Testis (tissue), 3 donors: Measurements from ENCODE around the gene PFKP. TPM values are rescaled to one million over a fixed set of nuclear protein-coding genes. Genes with fewer than 3 reads are reported as not detected.

Experiments used
- DNase-seq: peaks from one replicate; pipeline ENCODE4 v3.0.0-alpha.2; 2019
- H3K27ac ChIP-seq, 2 donors: fragments of 200-600 bp; sonication (generic); one replicate each; pipeline ENCODE4 v1.5.1; 2019
- H3K27me3 ChIP-seq: fragments of 200-600 bp; sonication (generic); one replicate; pipeline ENCODE4 v1.5.1; 2019
- H3K36me3 ChIP-seq: fragments of 200-600 bp; sonication (generic); one replicate; pipeline ENCODE4 v1.5.1; 2017; ENCODE audit warnings: low read depth; ENCODE audit errors: missing control alignments
- H3K4me1 ChIP-seq: fragments of 200-600 bp; sonication (generic); one replicate; pipeline ENCODE4 v1.5.1; 2019
- H3K4me3 ChIP-seq, 2 donors: fragments of 200-600 bp; sonication (generic); one replicate each; pipeline ENCODE4 v1.5.1; 2017 to 2019
- H3K9me3 ChIP-seq: fragments of 200-600 bp; sonication (generic); one replicate; pipeline ENCODE4 v1.5.1; 2017
- POLR2A ChIP-seq: fragments of 450-650 bp; IDR thresholded peaks from one replicate; pipeline ENCODE4 v1.6.1; 2017; ENCODE audit warnings: antibody characterized with exemption, mild to moderate bottlenecking, moderate library complexity
- WGBS, 2 donors: methylation state at CpG; one replicate each; pipeline ENCODE4 v1.1.5; 2018; 5-methylcytosine and 5-hydroxymethylcytosine counted together
- intact Hi-C: fragments of 100-400 bp; cut with DNase I; formaldehyde crosslinking; loops from one replicate; pipeline ENCODE4 v1.15.1; 2023; ENCODE audit warnings: low total_unique reads
- polyA plus RNA-seq: library from polyadenylated mRNA; stranded (reverse); fragments of 350-450 nt; fragmentation: Illumina TruSeq; extraction: RNeasy Lipid Tissue Mini Kit (QIAGEN cat#74804); gene quantifications from one replicate; pipeline ENCODE4 v1.2.3, GENCODE V29; 2014; ENCODE audit warnings: low read depth, low replicate concordance; ENCODE audit not compliant: insufficient read depth
- total RNA-seq, 2 donors: library from RNA; depleted of rRNA; stranded (reverse); fragments of >200 nt; gene quantifications; one replicate each; pipeline ENCODE4 v1.2.3, GENCODE V29; 2016
- TF ChIP-seq, protein P1 (sequence below), 3 experiments: fragments of 450-650 bp in 2 of 3; fragments of 200-600 bp in 1 of 3; sonication (generic) in 1 of 3; IDR thresholded peaks; one replicate each; pipeline ENCODE4 v1.5.1; 2016 to 2019; ENCODE audit warnings: antibody characterized with exemption in 3 of 3, mild to moderate bottlenecking in 2 of 3, moderate library complexity in 1 of 3

Gene PFKP
- total and polyA plus RNA-seq, 3 donors from 2014 or later, result 134 to 447 (median 186) TPM

DNA sequence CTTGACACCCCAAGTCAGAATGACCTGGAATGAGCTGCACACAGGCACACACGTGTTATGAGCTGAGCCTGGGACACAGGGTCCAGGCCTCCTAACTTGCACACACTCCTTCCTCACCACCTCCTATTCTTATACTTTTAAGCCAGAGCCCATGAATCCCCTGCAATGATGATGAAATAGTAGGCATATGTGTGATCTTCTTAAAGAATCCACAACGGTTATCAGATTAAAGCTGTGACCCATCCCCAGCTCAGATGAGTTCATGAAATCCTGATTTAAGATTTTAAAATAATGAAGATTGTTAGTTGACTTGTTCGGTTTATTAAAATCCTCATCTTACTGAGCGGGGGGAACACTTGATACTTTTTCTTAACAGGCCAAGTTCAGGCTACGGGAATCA, 66.6 kb downstream of the PFKP start:
- no peak for DNase-seq
- H3K4me3 ChIP-seq, result no peak overlapping the region
- TF ChIP-seq POLR2A, result no peak
- TF ChIP-seq, protein P1, sequence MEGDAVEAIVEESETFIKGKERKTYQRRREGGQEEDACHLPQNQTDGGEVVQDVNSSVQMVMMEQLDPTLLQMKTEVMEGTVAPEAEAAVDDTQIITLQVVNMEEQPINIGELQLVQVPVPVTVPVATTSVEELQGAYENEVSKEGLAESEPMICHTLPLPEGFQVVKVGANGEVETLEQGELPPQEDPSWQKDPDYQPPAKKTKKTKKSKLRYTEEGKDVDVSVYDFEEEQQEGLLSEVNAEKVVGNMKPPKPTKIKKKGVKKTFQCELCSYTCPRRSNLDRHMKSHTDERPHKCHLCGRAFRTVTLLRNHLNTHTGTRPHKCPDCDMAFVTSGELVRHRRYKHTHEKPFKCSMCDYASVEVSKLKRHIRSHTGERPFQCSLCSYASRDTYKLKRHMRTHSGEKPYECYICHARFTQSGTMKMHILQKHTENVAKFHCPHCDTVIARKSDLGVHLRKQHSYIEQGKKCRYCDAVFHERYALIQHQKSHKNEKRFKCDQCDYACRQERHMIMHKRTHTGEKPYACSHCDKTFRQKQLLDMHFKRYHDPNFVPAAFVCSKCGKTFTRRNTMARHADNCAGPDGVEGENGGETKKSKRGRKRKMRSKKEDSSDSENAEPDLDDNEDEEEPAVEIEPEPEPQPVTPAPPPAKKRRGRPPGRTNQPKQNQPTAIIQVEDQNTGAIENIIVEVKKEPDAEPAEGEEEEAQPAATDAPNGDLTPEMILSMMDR (IDR thresholded peaks at IDR 0.05), result no peak
- no peaks in the 10 kb centered on the region for H3K27me3 ChIP-seq
- peaks cover 2% of the 10 kb centered on the region for H3K4me1 ChIP-seq
- WGBS, 2 donors, result 70 to 88% methylated on average over 5 of the region's 5 CpGs
- intact Hi-C loops, result no loop called here
- H3K36me3 ChIP-seq, result no peaks in the 10 kb centered on the region
- H3K27ac ChIP-seq, result no peak overlapping the region
- no peaks in the 10 kb centered on the region for H3K9me3 ChIP-seq

DNA sequence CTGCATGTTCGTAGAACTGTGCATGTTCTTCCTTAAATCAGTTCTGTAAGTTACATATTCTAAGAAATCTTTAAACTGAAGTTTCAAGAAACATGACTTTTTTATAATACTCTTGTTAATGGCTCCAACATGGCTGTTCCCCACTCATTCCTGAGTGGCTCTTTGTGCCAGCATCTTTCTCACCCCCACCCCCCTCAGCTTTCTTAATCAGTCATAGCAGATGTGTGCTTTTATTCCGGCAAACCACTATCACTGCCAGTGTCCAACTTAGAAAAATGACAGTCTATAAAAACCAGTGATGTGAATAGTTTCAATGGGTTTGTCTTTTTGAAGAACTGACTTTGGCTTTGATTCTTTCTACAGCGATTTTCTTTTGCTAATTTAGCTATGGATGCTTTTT, 67.7 kb downstream of the PFKP start:
- H3K27ac ChIP-seq, result no peak overlapping the region
- DNase-seq, result no peak

DNA sequence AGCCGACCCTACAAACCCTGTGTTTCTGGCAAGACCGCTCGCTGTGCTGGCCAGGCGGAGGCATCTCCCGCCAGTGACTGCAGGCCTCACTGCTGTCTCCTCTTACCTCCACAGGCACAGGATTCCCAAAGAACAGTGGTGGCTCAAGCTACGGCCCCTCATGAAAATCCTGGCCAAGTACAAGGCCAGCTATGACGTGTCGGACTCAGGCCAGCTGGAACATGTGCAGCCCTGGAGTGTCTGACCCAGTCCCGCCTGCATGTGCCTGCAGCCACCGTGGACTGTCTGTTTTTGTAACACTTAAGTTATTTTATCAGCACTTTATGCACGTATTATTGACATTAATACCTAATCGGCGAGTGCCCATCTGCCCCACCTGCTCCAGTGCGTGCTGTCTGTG, 69.0 kb downstream of the PFKP start:
- H3K4me1 ChIP-seq, result peaks cover 2% of the 10 kb centered on the region
- no peak overlapping the region for H3K4me3 ChIP-seq
- intact Hi-C loops, result no loop called here
- H3K27ac ChIP-seq, result no peak overlapping the region
- DNase-seq, result peak; percentile 42
- H3K36me3 ChIP-seq, result no peaks in the 10 kb centered on the region
- 65 to 72% methylated on average over 7 to 14 of the region's 14 CpGs for WGBS, 2 donors
- H3K9me3 ChIP-seq, result no peaks in the 10 kb centered on the region
- H3K27me3 ChIP-seq, result no peaks in the 10 kb centered on the region
- TF ChIP-seq, protein P1 (IDR thresholded peaks at IDR 0.05), result no peak
- no peak for TF ChIP-seq POLR2A

More for the DNA sequence above, 67.7 kb downstream of the PFKP start:
- H3K27me3 ChIP-seq, result no peaks in the 10 kb centered on the region
- H3K9me3 ChIP-seq, result no peaks in the 10 kb centered on the region
- no peak overlapping the region for H3K4me3 ChIP-seq
- H3K36me3 ChIP-seq, result no peaks in the 10 kb centered on the region
- TF ChIP-seq, protein P1 (IDR thresholded peaks at IDR 0.05), result no peak
- no peak for TF ChIP-seq POLR2A
- WGBS, 2 donors, result 76 to 93% methylated on average over 3 of the region's 3 CpGs
- intact Hi-C loops, result no loop called here
- peaks cover 2% of the 10 kb centered on the region for H3K4me1 ChIP-seq

DNA sequence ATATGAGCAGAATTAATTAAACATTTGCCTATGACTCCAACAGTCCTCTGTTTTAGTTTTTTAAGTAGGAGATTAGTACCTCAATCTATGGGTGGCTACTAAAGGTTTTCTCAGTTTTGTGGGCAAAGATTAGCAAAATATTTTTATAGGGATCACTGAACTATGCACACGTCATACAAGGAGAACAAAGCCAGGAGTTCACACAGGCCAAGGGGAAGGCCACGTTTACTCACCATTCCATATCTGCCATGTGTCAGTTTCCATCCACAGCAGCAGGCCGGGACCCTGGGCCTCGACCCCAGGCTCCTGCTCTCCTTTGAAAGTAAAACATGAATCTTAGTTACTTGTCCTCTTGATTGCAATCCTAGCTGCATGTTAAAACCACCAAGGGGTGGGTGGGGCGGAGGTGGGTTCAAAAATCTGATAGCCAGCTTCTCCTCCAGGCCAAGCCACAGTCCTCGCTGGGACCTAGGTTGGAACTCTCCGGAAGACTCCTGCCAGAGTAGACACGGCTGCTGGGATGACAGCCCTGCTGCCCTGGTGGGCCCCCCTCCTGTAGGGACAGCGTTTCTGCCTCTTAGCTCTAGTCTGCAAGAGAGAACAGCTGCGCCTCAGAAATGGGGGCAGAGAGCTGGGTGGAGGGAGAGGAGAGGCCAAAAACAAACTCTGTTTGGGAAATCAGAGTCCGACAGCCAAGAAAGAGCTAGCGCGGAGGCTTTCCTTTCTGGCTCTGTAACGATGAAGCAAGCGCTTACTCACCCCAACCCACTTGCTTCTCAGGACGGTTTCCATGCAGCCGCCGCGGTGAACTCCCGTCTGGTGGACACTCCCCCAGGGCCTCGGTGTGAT, 69.6 kb downstream of the PFKP start:
- no peak for TF ChIP-seq POLR2A
- TF ChIP-seq, protein P1 (IDR thresholded peaks at IDR 0.05), result no peak
- H3K27ac ChIP-seq, result peak overlapping the region in 1 of 2 donors; percentile 38
- no peaks in the 10 kb centered on the region for H3K27me3 ChIP-seq
- no peaks in the 10 kb centered on the region for H3K9me3 ChIP-seq
- no peak overlapping the region for H3K4me3 ChIP-seq
- H3K4me1 ChIP-seq, result peaks cover 2% of the 10 kb centered on the region
- H3K36me3 ChIP-seq, result no peaks in the 10 kb centered on the region
- intact Hi-C loops, result no loop called here
- 60 to 66% methylated on average over 19 to 21 of the region's 21 CpGs for WGBS, 2 donors
- DNase-seq, result peak; percentile 53
